Measurements from ENCODE around the gene CLDN14. TPM values are rescaled to one million over a fixed set of nuclear protein-coding genes. Genes with fewer than 3 reads are reported as not detected.

The CLDN14 gene
- total and polyA plus RNA-seq, 2 donors (not counting 1 experiment from before 2014, with no cell fraction given): 0.39 TPM; not detected in 1

- Histone ChIP-seq H3K36me3 (replicated peaks in 1 of 2; ENCODE audit: control extremely low read depth in 1 of 2, control insufficient read depth in 1 of 2, extremely low read depth in 1 of 2, insufficient read depth in 2 of 2, low read length in 1 of 2) (no peaks in the 10 kb centered on the region), H3K4me2 (replicated peaks; ENCODE audit: low read depth, low read length, poor library complexity, severe bottlenecking) (no peak overlapping the region), H3K27ac (ENCODE audit: low read length in 2 of 2) (no peak overlapping the region), H2AFZ (ENCODE audit: insufficient read depth, low read depth, low read length, poor library complexity, severe bottlenecking) (no peak overlapping the region), H3K27me3 (replicated peaks in 1 of 4; ENCODE audit: control extremely low read depth in 1 of 4, control insufficient read depth in 3 of 4, insufficient read depth in 4 of 4, low read length in 3 of 4) (peaks cover 0 to 5% (median 0%) of the 10 kb centered on the region in 4 experiments), H3K79me2 (ENCODE audit: control insufficient read depth, insufficient read depth, low read length) (no peaks in the 10 kb centered on the region), H3K9me3 (ENCODE audit: control extremely low read depth in 1 of 3, control insufficient read depth in 2 of 3, insufficient read depth in 1 of 3, low read length in 2 of 3) (peaks cover 0 to 3% (median 0%) of the 10 kb centered on the region in 3 donors), H4K20me1 (ENCODE audit: control insufficient read depth, insufficient read depth, low read length, poor library complexity, severe bottlenecking) (no peaks in the 10 kb centered on the region), H3K4me1 (ENCODE audit: control insufficient read depth in 2 of 2, insufficient read depth in 2 of 2, low read length in 2 of 2) (no peaks in the 10 kb centered on the region), H3K9ac (ENCODE audit: low read length) (no peak overlapping the region), H3K4me3 (ENCODE audit: control extremely low read depth in 1 of 5, extremely low read depth in 1 of 5, insufficient read depth in 1 of 5, low read depth in 2 of 5, low read length in 4 of 5) (no peak overlapping the region)
- CTCF ChIA-PET: no interaction called here
- TF ChIP-seq CTCF (IDR thresholded peaks at IDR 0.05) (no peak), EZH2 (IDR thresholded peaks at IDR 0.05; ENCODE audit: borderline replicate concordance, insufficient read depth, low read depth, low read length, poor library complexity, severe bottlenecking) (no peak)
- intact Hi-C loops (cut with micrococcal nuclease): no loop called here
- Mint-ChIP-seq H3K4me1 (no peaks in the 10 kb centered on the region), H3K9me3 (ENCODE audit: insufficient read depth) (no peaks in the 10 kb centered on the region), H3K27ac (no peak overlapping the region), H3K4me3 (no peak overlapping the region), H3K27me3 (peaks cover 14% of the 10 kb centered on the region)
- POLR2A ChIA-PET: no interaction called here
- WGBS (ENCODE audit: insufficient coverage): 100% methylated on average over 4 of the region's 4 CpGs
- no peak for ATAC-seq (ENCODE audit: low read depth)
- DNase-seq: no peak
Observed at GRCh38 chr21:36526104-36526503, 46.2 kb upstream of the CLDN14 start.

- no peak for ATAC-seq (ENCODE audit: low read depth)
Observed at GRCh38 chr21:36524477-36524876, 44.6 kb upstream of the CLDN14 start.

More at GRCh38 chr21:36524477-36524876, 44.6 kb upstream of the CLDN14 start:
- H3K4me1 ChIP-seq (ENCODE audit: control insufficient read depth in 2 of 2, insufficient read depth in 2 of 2, low read length in 2 of 2): no peaks in the 10 kb centered on the region
- intact Hi-C loops (cut with micrococcal nuclease): no loop called here
- Mint-ChIP-seq H3K4me3 (no peak overlapping the region), H3K4me1 (no peaks in the 10 kb centered on the region), H3K27me3 (peaks cover 11% of the 10 kb centered on the region), H3K27ac (no peak overlapping the region), H3K9me3 (ENCODE audit: insufficient read depth) (peaks cover 7% of the 10 kb centered on the region)
- H3K4me2 ChIP-seq (replicated peaks; ENCODE audit: low read depth, low read length, poor library complexity, severe bottlenecking): no peak overlapping the region
- 89% methylated on average over 7 of the region's 9 CpGs for WGBS (ENCODE audit: insufficient coverage)
- no peaks in the 10 kb centered on the region for H3K79me2 ChIP-seq (ENCODE audit: control insufficient read depth, insufficient read depth, low read length)
- no peak overlapping the region for H3K4me3 ChIP-seq (ENCODE audit: control extremely low read depth in 1 of 5, extremely low read depth in 1 of 5, insufficient read depth in 1 of 5, low read depth in 2 of 5, low read length in 4 of 5)
- no peaks in the 10 kb centered on the region for H3K36me3 ChIP-seq (replicated peaks in 1 of 2; ENCODE audit: control extremely low read depth in 1 of 2, control insufficient read depth in 1 of 2, extremely low read depth in 1 of 2, insufficient read depth in 2 of 2, low read length in 1 of 2)
- H2AFZ ChIP-seq (ENCODE audit: insufficient read depth, low read depth, low read length, poor library complexity, severe bottlenecking): no peak overlapping the region
- peaks cover 0 to 17% (median 0%) of the 10 kb centered on the region in 3 donors for H3K9me3 ChIP-seq (ENCODE audit: control extremely low read depth in 1 of 3, control insufficient read depth in 2 of 3, insufficient read depth in 1 of 3, low read length in 2 of 3)
- CTCF ChIA-PET: no interaction called here
- H3K27ac ChIP-seq (ENCODE audit: low read length in 2 of 2): no peak overlapping the region
- peaks cover 0 to 5% (median 0%) of the 10 kb centered on the region in 4 experiments for H3K27me3 ChIP-seq (replicated peaks in 1 of 4; ENCODE audit: control extremely low read depth in 1 of 4, control insufficient read depth in 3 of 4, insufficient read depth in 4 of 4, low read length in 3 of 4)
- DNase-seq: no peak
- POLR2A ChIA-PET: no interaction called here
- TF ChIP-seq CTCF (IDR thresholded peaks at IDR 0.05): no peak
- no peaks in the 10 kb centered on the region for H4K20me1 ChIP-seq (ENCODE audit: control insufficient read depth, insufficient read depth, low read length, poor library complexity, severe bottlenecking)
- no peak overlapping the region for H3K9ac ChIP-seq (ENCODE audit: low read length)
